ENCODE results near the gene THAP4. TPM values are rescaled to one million over a fixed set of nuclear protein-coding genes. Genes with fewer than 3 reads are reported as not detected.

The THAP4 gene
- polyA plus RNA-seq, 1 of the 3 experiments (the other 2 are of a cell fraction), result 64.7 TPM

GRCh38 chr2:241641631-241642030 is 4.7 kb upstream of the THAP4 start:
- TF ChIP-seq EP300 (IDR thresholded peaks at IDR 0.05; ENCODE audit: borderline replicate concordance in 1 of 2, low read depth in 1 of 2, low read length in 1 of 2) (no peak), SMC3 (IDR thresholded peaks at IDR 0.05; ENCODE audit: low read depth, low read length) (no peak), RCOR1 (IDR thresholded peaks at IDR 0.05; ENCODE audit: low read length) (no peak), RAD21 (IDR thresholded peaks at IDR 0.05; ENCODE audit: low read length) (no peak)
- H3K79me2 ChIP-seq (ENCODE audit: insufficient read depth), result peaks cover 92% of the 10 kb centered on the region
- no peak overlapping the region for H3K27ac ChIP-seq (ENCODE audit: low read depth in 2 of 2, low read length in 1 of 2)
- H3F3A ChIP-seq (replicated peaks; ENCODE audit: insufficient read depth), result peaks cover 4% of the 10 kb centered on the region
- peaks cover 8 to 10% of the 10 kb centered on the region in 2 experiments for H3K36me3 ChIP-seq (replicated peaks in 1 of 2; ENCODE audit: control insufficient read depth in 1 of 2, insufficient read depth in 2 of 2, low read length in 1 of 2)
- H3K4me1 ChIP-seq (ENCODE audit: control insufficient read depth in 1 of 2, insufficient read depth in 2 of 2, low read depth in 1 of 2, low read length in 1 of 2), result peaks cover 3 to 16% of the 10 kb centered on the region in 2 experiments; a peak in 3 of 4 replicates
- H3K9me2 ChIP-seq, result no peaks in the 10 kb centered on the region
- no peak overlapping the region for H2AFZ ChIP-seq (ENCODE audit: low read depth)
- H3K27me3 ChIP-seq (ENCODE audit: insufficient read depth), result no peaks in the 10 kb centered on the region
- no peak overlapping the region for H3K4me3 ChIP-seq (ENCODE audit: low read depth in 2 of 2, low read length in 1 of 2)
- ChIA-PET POLR2A (no interaction called here), CTCF (interaction anchor here (2.1 to 11.9 kb wide), 2 partner anchors 10 to 18 kb away, joined by 4 to 77 read pairs; no protein-coding TSS in a partner anchor)
- peaks cover 77% of the 10 kb centered on the region for H4K20me1 ChIP-seq (ENCODE audit: insufficient read depth)
- DNase-seq, result no peak
- WGBS (ENCODE audit: low lambda C conversion rate), result 48% methylated on average over 2 of the region's 2 CpGs
- no peak overlapping the region for H3K9ac ChIP-seq
- no peak overlapping the region for H3K4me2 ChIP-seq
- no peaks in the 10 kb centered on the region for H3K9me3 ChIP-seq

DNA sequence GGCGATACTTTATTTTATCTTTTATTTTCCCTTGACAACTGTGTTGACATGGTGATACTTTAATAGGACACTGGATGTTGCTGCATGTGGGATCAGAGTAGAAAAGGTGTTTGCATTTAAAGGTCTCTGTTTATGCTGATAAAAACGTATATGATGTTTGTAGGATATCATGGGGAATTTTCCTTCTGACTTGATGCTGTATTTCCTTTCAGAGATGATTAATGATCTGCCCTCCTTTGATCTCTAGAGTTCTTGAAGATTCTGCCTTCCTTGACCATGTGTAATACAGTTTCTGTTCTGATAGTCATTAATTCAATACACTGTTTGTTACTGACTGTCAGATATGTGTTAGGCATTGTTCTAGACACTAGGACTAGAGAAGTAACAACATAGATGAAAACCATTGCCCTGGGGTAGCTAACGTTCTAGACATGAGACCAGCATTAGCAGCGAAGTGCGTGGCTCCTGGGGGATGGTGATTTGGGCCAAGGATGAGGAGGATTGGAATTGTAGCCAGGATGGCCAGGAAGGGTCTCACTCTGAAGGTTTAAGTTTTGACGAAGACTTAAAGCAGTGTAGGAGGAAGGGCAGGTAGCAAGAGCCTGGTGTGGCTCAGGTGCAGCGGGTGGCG is 3.3 kb upstream of the THAP4 start:
- CTCF ChIA-PET, result interaction anchor here (11.9 kb wide), 1 partner anchor 20 kb away, joined by 77 read pairs; no protein-coding TSS in a partner anchor
- WGBS (ENCODE audit: low lambda C conversion rate), result 95% methylated on average over 8 of the region's 8 CpGs
- Histone ChIP-seq H3K9me3 (no peaks in the 10 kb centered on the region), H3K4me3 (ENCODE audit: low read depth in 2 of 2, low read length in 1 of 2) (no peak overlapping the region), H4K20me1 (ENCODE audit: insufficient read depth) (peaks cover 64% of the 10 kb centered on the region), H3K36me3 (replicated peaks in 1 of 2; ENCODE audit: control insufficient read depth in 1 of 2, insufficient read depth in 2 of 2, low read length in 1 of 2) (peaks cover 8% of the 10 kb centered on the region in 2 experiments), H3K79me2 (ENCODE audit: insufficient read depth) (peaks cover 90% of the 10 kb centered on the region), H3K9me2 (no peaks in the 10 kb centered on the region), H3K4me1 (ENCODE audit: control insufficient read depth in 1 of 2, insufficient read depth in 2 of 2, low read depth in 1 of 2, low read length in 1 of 2) (peaks cover 3 to 19% of the 10 kb centered on the region in 2 experiments; a peak in 3 of 4 replicates), H3F3A (replicated peaks; ENCODE audit: insufficient read depth) (peaks cover 8% of the 10 kb centered on the region), H3K27me3 (ENCODE audit: insufficient read depth) (no peaks in the 10 kb centered on the region), H2AFZ (ENCODE audit: low read depth) (no peak overlapping the region), H3K9ac (no peak overlapping the region), H3K27ac (ENCODE audit: low read depth in 2 of 2, low read length in 1 of 2) (no peak overlapping the region), H3K4me2 (no peak overlapping the region)
- POLR2A ChIA-PET, result no interaction called here
- DNase-seq, result no peak
- TF ChIP-seq RAD21 (IDR thresholded peaks at IDR 0.05; ENCODE audit: low read length), result no peak
- TF ChIP-seq JUND (IDR thresholded peaks at IDR 0.05), result no peak
- no peak for TF ChIP-seq TEAD4 (IDR thresholded peaks at IDR 0.05; ENCODE audit: borderline replicate concordance, insufficient read depth)
- TF ChIP-seq SIN3A (IDR thresholded peaks at IDR 0.05; ENCODE audit: borderline replicate concordance, low read depth, low read length), result no peak
- TF ChIP-seq RCOR1 (IDR thresholded peaks at IDR 0.05; ENCODE audit: low read length), result no peak
- no peak for TF ChIP-seq FOXM1 (IDR thresholded peaks at IDR 0.05; ENCODE audit: low read depth)
- no peak for TF ChIP-seq GABPA (IDR thresholded peaks at IDR 0.05; ENCODE audit: low read depth)
- TF ChIP-seq PBX3 (IDR thresholded peaks at IDR 0.05), result no peak
- no peak for TF ChIP-seq YY1 (IDR thresholded peaks at IDR 0.05; ENCODE audit: low read depth)
- no peak for TF ChIP-seq CTCF (IDR thresholded peaks at IDR 0.05)
- no peak for TF ChIP-seq SMC3 (IDR thresholded peaks at IDR 0.05; ENCODE audit: low read depth, low read length)
- no peak for TF ChIP-seq FOXJ3 (CRISPR knock-in tag; IDR thresholded peaks at IDR 0.05)
- no peak for TF ChIP-seq RFX5 (IDR thresholded peaks at IDR 0.05; ENCODE audit: low read length)
- no peak for TF ChIP-seq POLR2AphosphoS5 (IDR thresholded peaks at IDR 0.05; ENCODE audit: low read depth, low read length)
- no peak for TF ChIP-seq ELF1 (IDR thresholded peaks at IDR 0.05)
- no peak for TF ChIP-seq ZBTB33 (IDR thresholded peaks at IDR 0.05; ENCODE audit: borderline replicate concordance, low read depth)
- no peak for TF ChIP-seq CHD2 (IDR thresholded peaks at IDR 0.05; ENCODE audit: low read length, partially characterized antibody)
- no peak for TF ChIP-seq IRF3 (IDR thresholded peaks at IDR 0.05; ENCODE audit: low read depth, low read length)
